ENCODE measurements around the gene CHRM5.

CHRM5 gene

GRCh38 chr15:34102175-34102925, 134.1 kb downstream of the CHRM5 start:
- DNase-seq = no peak

GRCh38 chr15:34106423-34106822, 138.1 kb downstream of the CHRM5 start:
- DNase-seq = no peak

GRCh38 chr15:34107315-34107714, 139.0 kb downstream of the CHRM5 start:
- DNase-seq = no peak

- DNase-seq = peak; percentile 28
These were observed 141.7 kb downstream of the CHRM5 start for GRCh38 chr15:34109797-34110663.

- no peak for DNase-seq
These were observed 143.2 kb downstream of the CHRM5 start for GRCh38 chr15:34111488-34111887.

- no peak for DNase-seq
These were observed 145.9 kb downstream of the CHRM5 start for GRCh38 chr15:34114215-34114614.

GRCh38 chr15:34114739-34115138, 146.4 kb downstream of the CHRM5 start:
- no peak for DNase-seq

- no peak for DNase-seq
These were observed 148.3 kb downstream of the CHRM5 start for GRCh38 chr15:34116620-34117019.
